IMR-90 (cell line): ENCODE data around the gene CMTM1. TPM values are rescaled to one million over a fixed set of nuclear protein-coding genes. Genes with fewer than 3 reads are reported as not detected.

Source experiments
- ATAC-seq: fragments of 200-7000 bp; cut with Tn5 transposase; 2 replicates; pipeline ENCODE4 v1.9.1; 2020; ENCODE audit warnings: low read depth, mild to moderate bottlenecking, moderate library complexity
- BruUV-seq: library from RNA; stranded (reverse); fragments of 400-500 nt; replicated peaks from 2 replicates; lab custom pipeline; 2021; lab: Mats Ljungman, UMichigan
- CTCF ChIA-PET: fragments of 300-600 bp; formaldehyde crosslinking; extraction: SDS; loops from one replicate; lab custom pipeline; 2021; ENCODE audit warnings: antibody characterized with exemption; lab: Yijun Ruan, JAX
- POLR2A ChIA-PET: fragments of 300-600 bp; sonication (Branson Sonifier 250); formaldehyde crosslinking; loops from one replicate; lab custom pipeline; 2022; ENCODE audit warnings: antibody characterized with exemption; ENCODE audit not compliant: unreplicated experiment; lab: Charles Lee
- DNase-seq: peaks from one replicate; pipeline ENCODE4 v3.0.0; 2013
- H2AFZ ChIP-seq: replicated peaks from 2 replicates; pipeline ENCODE3; 2013; ENCODE audit warnings: low read length, mild to moderate bottlenecking; ENCODE audit not compliant: poor library complexity
- H2AK5ac ChIP-seq: 2 replicates; pipeline ENCODE4 v1.6.1; 2013; ENCODE audit warnings: low read depth, low read length, inconsistent platforms
- H2AK9ac ChIP-seq: replicated peaks from 2 replicates; pipeline ENCODE3; 2013; ENCODE audit warnings: mild to moderate bottlenecking, low read depth, low read length, moderate library complexity; ENCODE audit not compliant: poor library complexity
- H2BK120ac ChIP-seq: 2 replicates; pipeline ENCODE4 v1.6.1; 2013; ENCODE audit warnings: low read depth, low read length, inconsistent platforms
- H2BK15ac ChIP-seq: 3 replicates; pipeline ENCODE4 v1.6.1; 2013; ENCODE audit warnings: low read depth, low read length, inconsistent platforms
- H2BK20ac ChIP-seq: 2 replicates; pipeline ENCODE4 v1.6.1; 2013; ENCODE audit warnings: low read depth, mild to moderate bottlenecking, inconsistent platforms, low read length, moderate library complexity
- H2BK5ac ChIP-seq: 2 replicates; pipeline ENCODE4 v1.6.1; 2013; ENCODE audit warnings: mild to moderate bottlenecking, low read depth, low read length, inconsistent platforms; ENCODE audit not compliant: poor library complexity, severe bottlenecking
- H3K14ac ChIP-seq: replicated peaks from 2 replicates; pipeline ENCODE4 v1.6.1; 2013; ENCODE audit warnings: low read depth, low read length, inconsistent platforms
- H3K18ac ChIP-seq: 2 replicates; pipeline ENCODE4 v1.6.1; 2013; ENCODE audit warnings: low read depth, low read length, control low read depth
- H3K23ac ChIP-seq: 2 replicates; pipeline ENCODE4 v1.6.1; 2013; ENCODE audit warnings: low read depth, low read length, inconsistent platforms
- H3K27ac ChIP-seq: 2 replicates; pipeline ENCODE4 v1.5.1; 2013; ENCODE audit warnings: mild to moderate bottlenecking, control low read depth, low read length; ENCODE audit not compliant: insufficient read depth
- H3K27me3 ChIP-seq: 2 replicates; pipeline ENCODE4 v1.6.1; 2013; ENCODE audit warnings: low read length; ENCODE audit not compliant: control insufficient read depth, insufficient read depth
- H3K36me3 ChIP-seq: 2 replicates; pipeline ENCODE4 v1.6.1; 2013; ENCODE audit warnings: low read length, mixed read lengths; ENCODE audit not compliant: control insufficient read depth, insufficient read depth
- H3K4ac ChIP-seq: 2 replicates; pipeline ENCODE4 v1.6.1; 2013; ENCODE audit warnings: low read depth, low read length, inconsistent platforms
- H3K4me1 ChIP-seq: 2 replicates; pipeline ENCODE4 v1.6.1; 2013; ENCODE audit warnings: low read length, mixed read lengths; ENCODE audit not compliant: control insufficient read depth, insufficient read depth
- H3K4me2 ChIP-seq: 2 replicates; pipeline ENCODE4 v1.6.1; 2013; ENCODE audit warnings: low read depth, mild to moderate bottlenecking, control low read depth, low read length, moderate library complexity
- H3K4me3 ChIP-seq: 2 replicates; pipeline ENCODE4 v1.5.1; 2013; ENCODE audit warnings: low read depth, mild to moderate bottlenecking, control low read depth, low read length, moderate library complexity; ENCODE audit not compliant: insufficient read depth
- H3K56ac ChIP-seq: 2 replicates; pipeline ENCODE4 v1.6.1; 2013; ENCODE audit warnings: low read length, inconsistent platforms; ENCODE audit not compliant: insufficient read depth; ENCODE audit errors: extremely low read depth
- H3K79me1 ChIP-seq, 2 experiments: 2 replicates each; pipeline ENCODE4 v1.6.1; 2013; ENCODE audit warnings: low read length in 2 of 2, inconsistent platforms in 1 of 2, low read depth in 1 of 2
- H3K9ac ChIP-seq: 2 replicates; pipeline ENCODE4 v1.6.1; 2013; ENCODE audit warnings: low read depth, low read length, control low read depth
- H3K9me1 ChIP-seq: 2 replicates; pipeline ENCODE4 v1.6.1; 2013; ENCODE audit warnings: low read length, inconsistent platforms; ENCODE audit not compliant: insufficient read depth
- H3K9me3 ChIP-seq: 2 replicates; pipeline ENCODE4 v1.6.1; 2013; ENCODE audit warnings: low read length; ENCODE audit not compliant: control insufficient read depth, insufficient read depth
- H4K20me1 ChIP-seq: 2 replicates; pipeline ENCODE4 v1.6.1; 2013; ENCODE audit warnings: low read length, inconsistent platforms; ENCODE audit not compliant: insufficient read depth
- H4K5ac ChIP-seq: 2 replicates; pipeline ENCODE4 v1.6.1; 2013; ENCODE audit warnings: mild to moderate bottlenecking, low read depth, low read length, control low read depth
- H4K8ac ChIP-seq, 2 experiments: 2 replicates each; pipeline ENCODE4 v1.6.1; 2013; ENCODE audit warnings: low read depth in 2 of 2, low read length in 2 of 2, control low read depth in 1 of 2, inconsistent platforms in 1 of 2
- H4K91ac ChIP-seq: 2 replicates; pipeline ENCODE4 v1.6.1; 2013; ENCODE audit warnings: low read depth, low read length, inconsistent platforms; ENCODE audit not compliant: insufficient read depth
- FOS ChIP-seq: fragments of 150-350 bp; IDR thresholded peaks from 2 replicates; pipeline ENCODE4 v1.6.1; 2016; ENCODE audit warnings: low read depth, low read length
- MXI1 ChIP-seq: IDR thresholded peaks from 2 replicates; pipeline ENCODE4 v1.6.1; 2012; ENCODE audit warnings: low read depth, mild to moderate bottlenecking, low read length, moderate library complexity, borderline replicate concordance
- WGBS, 2 experiments: methylation state at CpG; one replicate each; pipeline versions ENCODE4 v1.1.5 to v1.1.7; 2013; ENCODE audit warnings: missing lambda C conversion rate in 2 of 2; ENCODE audit not compliant: insufficient read length in 1 of 2; ENCODE audit errors: extremely low coverage in 2 of 2; 5-methylcytosine and 5-hydroxymethylcytosine counted together
- dilution Hi-C: fragments of 300-500 bp; cut with HindIII; formaldehyde crosslinking; loops from one replicate; pipeline ENCODE4 v1.14.3; 2018; ENCODE audit warnings: low sequenced_read_pairs; ENCODE audit not compliant: unreplicated experiment
- in situ Hi-C: fragments of 300-500 bp; cut with MboI; formaldehyde crosslinking; loops from 3 replicates; pipeline ENCODE4 v1.14.3; 2019; ENCODE audit warnings: low sequenced_read_pairs, inconsistent platforms, mixed read lengths
- intact Hi-C: fragments of 100-400 bp; cut with micrococcal nuclease; formaldehyde crosslinking; loops from 2 replicates; pipeline ENCODE4 v1.10.0; 2022
- polyA plus RNA-seq, 3 experiments: library from polyadenylated mRNA; depleted of rRNA; stranded (reverse); fragments of >200 nt; gene quantifications; 2 replicates each; pipeline ENCODE4 v1.2.3, GENCODE V29; 2012; ENCODE audit warnings: low replicate concordance in 1 of 3
- total RNA-seq: library from RNA; depleted of rRNA; stranded (reverse); fragments of >200 nt; gene quantifications from 2 replicates; pipeline ENCODE4 v1.2.3, GENCODE V29; 2012

Gene CMTM1
- total and polyA plus RNA-seq, 2 of the 4 experiments (the other 2 are of a cell fraction), result 0.54 to 2.1 TPM

DNA sequence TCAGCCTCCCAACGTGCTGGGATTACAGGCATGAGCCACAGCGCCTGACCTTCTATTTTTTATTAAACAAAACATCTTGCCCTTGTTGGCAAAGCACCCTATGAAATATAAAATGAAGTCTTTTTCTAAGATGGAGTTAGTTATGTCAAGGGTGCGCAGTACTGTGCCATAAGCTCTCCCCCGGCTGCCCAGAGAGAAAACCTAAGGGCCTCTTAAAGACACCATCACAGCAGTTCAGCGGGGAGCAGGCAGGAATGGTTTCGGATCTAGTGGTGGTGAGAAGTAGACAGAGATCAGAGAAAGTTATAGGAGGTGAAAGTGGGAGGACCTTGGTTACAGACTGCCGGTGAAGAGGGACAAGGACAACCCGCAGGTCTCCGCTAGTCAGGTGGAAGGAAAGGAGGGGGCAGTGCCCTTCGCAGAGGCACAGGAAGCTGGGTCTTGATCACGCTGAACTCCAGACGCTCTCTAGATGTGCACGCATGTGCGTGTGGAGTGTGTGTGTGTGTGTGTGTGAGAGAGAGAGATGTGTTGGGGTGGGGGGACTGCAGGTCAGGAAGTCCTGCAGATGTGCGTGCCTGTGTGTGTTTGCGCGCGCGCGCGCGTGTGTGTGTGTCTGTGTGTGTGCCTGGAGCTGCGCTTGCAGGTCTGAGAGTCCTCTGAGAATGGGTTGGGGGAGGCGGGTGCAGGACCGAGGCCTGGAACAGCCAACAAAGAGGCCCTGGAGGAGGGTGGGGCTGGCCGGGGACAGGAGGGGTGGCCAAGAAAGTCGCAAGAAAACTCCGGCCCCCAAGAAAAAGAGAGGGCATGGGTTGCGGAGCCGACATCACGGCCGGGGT, 37.5 kb downstream of the CMTM1 start:
- peak overlapping the region; percentile 77 for H2AK9ac ChIP-seq
- H3K9me1 ChIP-seq, result peaks cover 5% of the 10 kb centered on the region
- peak overlapping the region; percentile 72 for H2BK120ac ChIP-seq
- H3K18ac ChIP-seq, result peak overlapping the region; percentile 78
- CTCF ChIA-PET, result interaction anchor here (0.9 kb wide), 2 partner anchors 88 to 197 kb away, joined by 3 read pairs; no protein-coding TSS in a partner anchor
- peak overlapping the region; percentile 75 for H4K91ac ChIP-seq
- H4K5ac ChIP-seq, result peak overlapping the region; percentile 82
- peak overlapping the region; percentile 86 for H3K14ac ChIP-seq
- peak overlapping the region; percentile 45 to 92 for H4K8ac ChIP-seq
- peaks cover 8 to 40% of the 10 kb centered on the region in 2 experiments for H3K79me1 ChIP-seq
- no TSS peak for BruUV-seq
- peak overlapping the region; percentile 62 for H2BK5ac ChIP-seq
- peak overlapping the region; percentile 98 for H2AFZ ChIP-seq
- ATAC-seq, result peak; percentile 30
- H3K4me2 ChIP-seq, result peak overlapping the region; percentile 77
- peak overlapping the region; percentile 38; the same call in 1 of the 2 replicates for H2AK5ac ChIP-seq
- peak overlapping the region; percentile 84 for H3K9ac ChIP-seq
- H4K20me1 ChIP-seq, result peaks cover 14% of the 10 kb centered on the region
- H2BK20ac ChIP-seq, result peak overlapping the region; percentile 20; the same call in 1 of the 2 replicates
- peak overlapping the region; percentile 74 for H3K4me3 ChIP-seq
- H3K27me3 ChIP-seq, result peaks cover under 1% of the 10 kb centered on the region; the same call in 1 of the 2 replicates
- peaks cover 5% of the 10 kb centered on the region; the same call in 1 of the 2 replicates for H3K9me3 ChIP-seq
- peaks cover 1% of the 10 kb centered on the region for H3K36me3 ChIP-seq
- dilution Hi-C loops (no loop called here), in situ Hi-C loops (loop anchor here (5.0 kb wide), 2 partner anchors 51 to 196 kb away; partner anchors contain the start of genes CKLF and TK2), intact Hi-C loops (loop anchor here (1.0 to 2.0 kb wide), 3 partner anchors 51 to 197 kb away; partner anchors contain the start of gene CKLF)
- peak overlapping the region; percentile 88 for H3K27ac ChIP-seq
- TF ChIP-seq FOS, result no peak
- TF ChIP-seq MXI1, result peak; percentile 9; the same call in 1 of the 2 replicates
- POLR2A ChIA-PET, result interaction anchor here (0.5 to 0.7 kb wide), 3 partner anchors 8 to 196 kb away, joined by 3 read pairs; no protein-coding TSS in a partner anchor
- H3K4me1 ChIP-seq, result peaks cover 17% of the 10 kb centered on the region
- peak; percentile 58 for DNase-seq
- H3K4ac ChIP-seq, result peak overlapping the region; percentile 88
- 4% methylated on average over 17 of the region's 32 CpGs; no CpG with 5 or more reads in 1 of the 2 experiments for whole genome bisulfite sequencing, 2 experiments
- peak overlapping the region; percentile 48; the same call in 1 of the 3 replicates for H2BK15ac ChIP-seq
- peak overlapping the region; percentile 63; the same call in 1 of the 2 replicates for H3K56ac ChIP-seq
- peak overlapping the region; percentile 86; the same call in 1 of the 2 replicates for H3K23ac ChIP-seq
